NCI-H2029 (cell line): ENCODE data around the gene COL19A1.
"Not testable (repeated sequence)": the region's sequence is repeated elsewhere in the genome, so short reads cannot be mapped to it uniquely, and the experiment has no call there.

Source experiments
- DNase-seq: peaks from one replicate; lab custom pipeline; 2025; lab: John Stamatoyannopoulos, UW

The COL19A1 gene

DNA sequence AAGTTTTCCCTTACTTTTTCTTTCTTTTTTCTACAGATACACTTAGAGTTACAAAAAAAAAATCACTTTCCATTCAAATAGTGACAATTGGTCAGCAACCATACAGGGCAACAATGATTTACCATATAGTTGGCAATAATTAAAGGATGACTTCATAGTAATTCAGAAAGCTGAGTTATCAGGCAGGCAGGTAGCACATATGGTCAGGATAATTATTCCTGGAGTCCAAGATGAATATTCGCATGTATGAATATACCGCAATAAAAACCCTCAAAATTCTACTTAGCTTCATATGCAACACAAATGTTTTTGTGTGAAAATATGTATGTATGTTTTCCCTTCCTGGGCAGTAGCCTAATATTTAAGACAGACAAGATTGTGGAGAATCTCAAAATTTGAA lies 34.5 kb downstream of the COL19A1 start:
- no peak for DNase-seq

DNA sequence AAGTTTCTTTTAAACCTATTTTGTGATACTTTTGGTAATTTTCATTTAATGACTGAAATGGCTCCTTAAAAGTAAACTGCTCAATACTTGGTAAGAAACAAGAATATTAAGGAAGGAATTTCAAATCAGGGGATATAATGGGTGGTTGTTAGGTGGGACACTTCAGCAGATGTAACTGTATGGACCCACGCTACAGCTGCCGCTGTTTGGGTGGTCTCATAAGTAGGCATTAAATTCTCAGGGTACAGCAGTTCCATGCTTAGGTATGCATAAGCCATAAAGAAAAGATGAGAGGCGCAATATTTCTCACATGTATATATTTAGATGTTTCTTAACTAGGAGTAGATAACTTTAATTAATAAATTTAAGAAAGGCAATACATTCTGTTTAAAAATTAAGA lies 35.0 kb downstream of the COL19A1 start:
- DNase-seq: no peak

- DNase-seq: no peak
Measured at GRCh38 chr6:69907981-69908498, 41.7 kb downstream of the COL19A1 start.

DNA sequence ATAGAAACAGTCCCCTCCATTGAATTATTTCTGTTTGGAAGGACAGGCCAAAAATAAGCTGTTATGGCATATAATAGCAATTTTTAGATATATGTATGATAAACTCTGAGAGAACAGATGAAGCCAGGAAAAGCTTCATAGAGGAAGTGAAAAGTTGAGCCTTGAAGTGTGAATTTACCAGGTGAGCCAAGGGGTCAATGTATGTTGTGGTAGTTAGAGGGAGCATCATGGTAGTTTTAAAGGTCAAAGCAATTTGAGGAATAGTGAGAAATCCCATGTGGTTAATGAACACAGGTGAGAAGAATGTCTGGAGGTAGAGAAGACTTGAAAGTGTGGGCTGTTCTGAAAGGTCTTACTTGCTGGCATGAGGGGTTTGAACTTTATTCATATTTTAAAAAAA lies 47.0 kb downstream of the COL19A1 start:
- no peak for DNase-seq

DNA sequence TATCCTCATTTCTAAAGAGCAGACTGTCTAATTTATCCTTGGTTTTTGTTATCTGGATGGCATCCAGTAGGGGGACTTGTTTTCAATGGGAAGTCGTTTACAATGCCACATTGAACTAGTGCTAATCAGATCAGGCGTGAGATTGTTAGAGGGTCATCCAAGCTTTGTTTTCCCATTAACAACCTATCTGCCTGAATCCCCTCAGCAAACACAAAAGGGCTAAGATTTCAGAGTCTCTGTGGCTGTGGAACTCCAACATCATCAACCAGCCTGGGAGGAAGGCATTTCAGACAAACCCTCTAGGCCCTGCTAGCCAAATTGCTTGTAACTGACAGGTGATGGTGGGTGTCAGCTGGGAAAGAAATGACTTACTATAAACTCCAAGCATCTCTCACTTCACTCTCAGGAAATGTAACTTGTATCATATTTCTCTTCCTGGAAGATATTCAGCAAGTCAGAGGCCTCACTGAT lies 47.7 kb downstream of the COL19A1 start:
- no peak for DNase-seq

- DNase-seq: no peak
Measured at GRCh38 chr6:69915346-69915745, 49.0 kb downstream of the COL19A1 start.

DNA sequence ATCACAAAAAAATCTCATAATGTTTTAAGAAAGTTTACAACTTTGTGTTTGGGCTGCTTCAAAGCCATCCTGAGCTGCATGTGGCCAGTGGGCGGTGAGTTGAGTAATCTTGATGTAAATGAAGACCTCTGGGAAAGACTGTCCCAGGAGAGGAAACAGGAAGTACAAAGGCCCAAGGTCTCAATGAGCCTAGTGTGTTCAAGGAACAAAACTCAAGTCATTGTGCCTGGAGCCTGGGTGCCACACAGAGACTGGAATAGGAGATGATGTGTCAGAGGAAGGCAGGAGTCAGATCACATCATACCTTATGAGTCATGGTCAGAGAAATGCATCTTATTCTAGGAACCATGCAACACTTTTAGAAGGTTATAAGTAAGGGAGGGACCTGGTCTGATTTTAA lies 51.5 kb downstream of the COL19A1 start:
- no peak for DNase-seq

- DNase-seq: no peak
Measured at GRCh38 chr6:69918813-69919475, 52.6 kb downstream of the COL19A1 start.

GRCh38 chr6:69921066-69921465 lies 54.7 kb downstream of the COL19A1 start:
- DNase-seq: not testable (repeated sequence)

- not testable (repeated sequence) for DNase-seq
Measured at GRCh38 chr6:69921611-69922010, 55.3 kb downstream of the COL19A1 start.

- no peak for DNase-seq
Measured at GRCh38 chr6:69926745-69927144, 60.4 kb downstream of the COL19A1 start.

DNA sequence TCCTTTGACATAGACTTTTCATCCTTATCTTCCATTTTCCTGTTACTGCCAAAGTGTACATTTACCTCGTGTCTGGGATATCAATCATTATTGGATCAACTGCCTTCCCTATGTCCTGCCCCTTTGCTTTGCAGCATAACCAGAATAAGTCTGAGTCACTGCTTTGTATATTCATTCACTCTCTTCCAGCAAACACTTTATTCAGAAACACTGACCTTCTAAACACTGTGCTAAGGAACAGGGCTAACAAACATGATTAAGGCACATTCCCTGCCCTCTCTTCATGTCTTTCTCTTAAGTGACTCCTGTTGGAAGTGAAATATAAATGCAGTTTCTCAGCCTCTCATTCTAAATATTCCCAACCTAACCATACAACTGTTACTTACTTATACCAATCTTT lies 66.9 kb downstream of the COL19A1 start:
- DNase-seq: no peak

- no peak for DNase-seq
Measured at GRCh38 chr6:69935079-69935478, 68.7 kb downstream of the COL19A1 start.

DNA sequence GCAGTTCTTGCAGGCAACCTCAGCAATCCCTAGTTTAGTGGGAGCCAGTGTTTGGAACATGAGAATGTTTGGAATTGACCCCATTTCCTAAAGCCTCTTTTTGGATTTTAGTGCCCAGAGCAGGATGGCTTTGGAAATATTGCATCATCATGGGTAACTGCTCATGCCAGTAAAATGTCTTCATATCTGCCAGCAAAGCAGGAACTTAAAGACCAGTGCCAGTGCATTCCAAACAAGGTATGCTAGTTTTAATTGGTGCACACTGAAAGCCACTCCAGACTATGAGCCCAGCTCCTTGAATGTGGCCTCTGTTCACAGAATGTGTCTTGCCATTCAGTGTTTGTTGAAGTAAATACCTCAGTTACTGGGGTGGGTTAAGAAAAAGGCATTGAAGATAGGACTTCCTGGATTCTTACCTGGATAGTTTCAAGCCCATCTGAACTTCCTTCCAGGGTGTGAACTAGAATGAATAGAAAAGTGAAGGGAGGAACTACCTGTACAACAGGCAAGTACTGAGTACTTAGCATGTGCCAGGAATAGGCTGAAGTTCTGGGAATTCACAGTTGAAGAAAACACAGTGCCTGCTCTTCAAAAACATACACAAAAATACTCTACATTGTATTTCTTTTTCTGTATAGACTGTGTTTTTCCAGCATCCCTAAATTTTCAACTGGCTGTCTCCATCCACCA lies 70.5 kb downstream of the COL19A1 start:
- no peak for DNase-seq

DNA sequence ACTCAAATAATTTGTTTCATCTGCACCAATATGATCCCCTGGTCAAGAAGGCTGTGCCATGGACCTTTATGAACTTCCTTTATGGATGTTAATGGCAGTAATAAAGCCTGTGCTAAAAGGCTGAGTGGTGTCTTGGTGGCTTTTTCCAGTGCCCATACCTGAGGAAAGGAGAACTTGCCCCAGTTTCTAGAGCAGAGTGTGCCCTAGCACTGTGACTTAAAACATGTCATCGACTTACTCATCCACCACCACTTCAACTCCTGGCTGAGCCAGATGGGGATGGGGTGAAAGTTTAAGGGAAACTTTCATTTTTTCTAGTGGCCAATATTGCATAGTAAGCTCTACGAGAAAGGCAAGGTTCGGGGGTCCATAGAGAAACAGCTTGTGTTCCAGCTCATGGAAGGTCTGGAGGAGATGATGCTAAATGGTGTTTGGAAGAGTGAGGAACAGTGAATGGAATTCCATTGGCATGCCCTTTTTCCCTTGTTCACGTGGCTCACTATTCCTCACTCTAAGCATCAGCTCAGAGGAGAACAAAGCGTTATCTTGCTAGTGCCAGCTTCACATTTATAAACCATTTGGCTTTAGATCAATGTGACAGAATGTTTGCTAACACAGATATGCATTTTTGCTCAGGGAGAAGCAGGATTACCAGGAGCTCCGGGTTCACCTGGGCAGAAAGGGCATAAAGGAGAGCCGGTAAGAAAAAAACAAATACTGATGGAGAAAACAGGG lies 71.2 kb downstream of the COL19A1 start:
- DNase-seq: no peak

DNA sequence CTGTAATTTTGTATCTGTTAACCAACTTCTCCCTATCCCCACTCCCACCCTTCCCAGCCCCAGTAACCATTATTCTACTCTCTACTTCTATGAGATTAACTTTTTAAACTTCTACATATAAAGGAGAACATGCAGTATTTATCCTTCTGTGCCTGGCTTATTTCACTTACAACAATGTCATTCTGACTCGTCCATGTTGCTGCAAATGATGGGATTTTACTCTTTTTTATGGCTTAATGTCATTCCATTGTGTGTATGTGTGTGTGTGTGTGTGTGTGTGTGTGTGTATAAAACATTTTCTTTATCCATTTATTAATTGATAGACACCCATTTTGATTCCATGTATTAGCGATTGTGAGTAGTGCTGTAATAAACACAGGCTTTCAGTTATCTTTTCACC lies 76.1 kb downstream of the COL19A1 start:
- no peak for DNase-seq

DNA sequence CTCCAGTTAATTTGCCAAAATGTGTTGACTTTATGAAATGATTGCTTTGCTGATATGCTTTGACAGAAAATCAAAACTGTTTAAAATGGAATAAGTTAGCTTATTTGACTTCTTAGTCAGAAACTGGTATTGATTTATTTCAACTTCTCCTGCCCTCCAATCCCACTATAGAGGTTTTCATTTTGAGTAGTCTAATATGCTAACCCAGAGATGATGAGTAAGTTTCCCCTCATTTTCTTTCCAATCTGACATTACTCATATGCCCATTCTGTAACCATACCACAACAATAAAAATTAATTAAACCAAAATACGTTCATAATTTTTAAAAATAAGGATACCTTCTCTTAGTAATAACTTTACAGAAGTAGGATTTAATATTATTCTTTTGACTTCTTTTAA lies 78.8 kb downstream of the COL19A1 start:
- no peak for DNase-seq

GRCh38 chr6:69948479-69949114 lies 82.2 kb downstream of the COL19A1 start:
- no peak for DNase-seq

DNA sequence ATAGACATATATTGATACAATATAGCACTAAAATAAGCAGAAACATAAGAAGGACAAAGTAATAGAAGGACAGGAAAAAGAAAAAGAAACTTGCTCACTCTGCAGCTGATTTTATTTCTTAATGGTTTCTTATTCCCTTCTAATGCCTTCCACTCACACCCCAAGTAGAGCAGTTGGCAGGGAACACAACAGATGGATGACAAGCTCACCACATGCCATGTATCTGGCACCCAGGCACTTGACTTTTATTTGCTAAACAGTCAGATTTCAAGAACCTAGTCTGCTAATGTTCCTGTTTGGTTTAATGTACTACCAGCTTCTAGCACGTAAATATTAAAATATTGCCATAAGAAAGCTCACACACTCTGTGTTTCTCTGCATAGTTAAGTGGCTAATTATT lies 87.1 kb downstream of the COL19A1 start:
- no peak for DNase-seq

GRCh38 chr6:69954733-69955132 lies 88.4 kb downstream of the COL19A1 start:
- no peak for DNase-seq

DNA sequence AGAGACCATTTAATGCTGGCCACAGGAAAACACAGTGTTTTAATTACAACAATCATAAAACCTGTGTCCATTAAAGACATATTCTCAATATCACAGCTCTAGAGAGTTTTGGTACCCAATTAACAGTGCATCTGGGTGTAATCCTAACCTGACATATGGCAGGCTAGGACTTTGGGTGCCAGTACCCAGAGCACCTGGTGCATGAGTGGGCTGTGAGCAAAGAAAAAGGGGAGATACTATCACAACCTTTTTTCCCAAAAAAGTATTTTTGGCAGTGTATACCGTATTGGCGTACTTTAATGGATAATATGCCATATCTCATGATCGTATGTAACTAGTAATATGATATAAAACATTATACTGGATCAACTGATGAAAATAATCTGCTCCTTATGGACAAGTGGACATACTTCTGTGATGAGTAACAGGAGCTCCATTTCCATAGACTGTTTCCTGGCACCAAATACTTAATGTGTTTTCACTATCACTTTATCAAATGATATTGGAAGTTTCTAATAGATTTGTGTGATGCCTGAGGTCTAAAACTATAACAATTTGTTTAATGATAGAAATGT lies 91.7 kb downstream of the COL19A1 start:
- no peak for DNase-seq

DNA sequence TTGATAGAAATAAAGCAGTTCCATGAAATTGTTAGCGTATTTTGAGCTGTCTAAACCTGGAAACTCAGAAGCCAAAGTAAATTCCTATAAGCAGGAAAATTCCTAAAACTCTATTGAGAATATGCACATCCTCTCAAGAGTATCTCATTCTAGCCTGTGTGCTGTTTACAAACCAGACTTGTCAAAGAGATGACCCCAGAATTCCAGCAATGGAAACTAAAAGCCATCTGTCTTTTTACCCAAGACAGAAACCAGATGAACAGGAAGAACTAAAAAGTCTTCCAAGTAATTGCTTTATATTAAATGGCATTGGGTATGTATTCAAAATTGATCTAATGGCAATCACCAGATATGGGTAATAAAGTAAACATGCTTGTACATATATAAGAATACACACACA lies 92.6 kb downstream of the COL19A1 start:
- no peak for DNase-seq
